ENCODE results near the gene HADH.
"Not testable (repeated sequence)": the region's sequence is repeated elsewhere in the genome, so short reads cannot be mapped to it uniquely, and the experiment has no call there.

Gene HADH

DNA sequence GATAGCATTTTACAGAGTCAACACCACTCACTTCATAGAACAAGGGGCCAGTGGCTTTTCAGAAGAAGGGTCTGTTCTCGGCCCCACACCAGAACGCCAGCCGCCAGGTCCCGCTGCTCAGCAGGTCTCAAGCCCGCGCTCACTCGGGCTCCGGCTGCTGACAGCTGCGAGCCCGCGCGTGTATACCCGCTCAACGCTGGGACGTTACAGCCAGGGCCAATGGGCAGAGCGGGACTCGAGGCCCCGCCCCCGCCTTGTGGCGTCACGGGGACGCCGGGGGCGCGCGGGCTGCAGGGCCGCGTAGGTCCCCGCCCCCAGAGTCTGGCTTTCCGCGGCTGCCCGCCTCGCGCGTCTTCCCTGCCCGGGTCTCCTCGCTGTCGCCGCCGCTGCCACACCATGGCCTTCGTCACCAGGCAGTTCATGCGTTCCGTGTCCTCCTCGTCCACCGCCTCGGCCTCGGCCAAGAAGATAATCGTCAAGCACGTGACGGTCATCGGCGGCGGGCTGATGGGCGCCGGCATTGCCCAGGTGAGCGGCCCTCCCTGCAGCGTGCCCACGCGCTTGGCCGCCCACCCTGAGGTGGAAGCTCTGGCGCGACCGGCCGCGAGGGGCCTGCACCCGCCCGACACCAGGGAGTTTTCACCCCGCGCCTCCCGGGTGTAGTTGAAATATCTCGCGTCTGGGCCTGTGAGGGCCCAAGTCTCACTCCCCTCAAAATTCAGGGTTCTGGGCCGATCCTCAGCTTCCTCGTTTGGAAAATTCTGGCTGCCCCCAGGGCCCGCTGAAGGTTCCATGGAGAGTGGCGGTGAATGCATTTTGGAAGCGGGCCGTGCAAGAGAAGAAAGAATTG, at the start of gene HADH:
Gene HADH (plus strand): TSS at position 353 of the 850 bp plus-strand sequence. CDS start 44 bp downstream, at position 397.
- peak; percentile 95 for DNase-seq

DNA sequence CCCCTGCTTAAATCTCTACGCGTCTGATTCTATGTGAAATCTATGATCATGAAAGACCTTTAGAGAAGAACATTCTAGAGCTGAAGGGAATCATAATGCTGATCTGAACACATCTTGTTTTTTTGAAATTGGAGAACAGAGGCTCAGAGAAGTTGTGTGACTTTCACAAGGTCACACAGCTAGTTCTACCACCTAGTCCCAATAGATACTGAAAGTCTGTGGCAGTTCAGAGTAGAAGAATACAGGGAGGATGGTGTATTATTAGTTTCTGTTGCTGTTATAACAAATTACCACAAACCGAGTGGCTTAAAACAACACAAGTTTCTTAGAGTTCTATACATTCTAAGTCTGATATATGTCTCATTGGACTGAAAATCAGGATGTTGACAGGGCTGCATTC, 43.9 kb upstream of the HADH start:
- no peak for DNase-seq

DNA sequence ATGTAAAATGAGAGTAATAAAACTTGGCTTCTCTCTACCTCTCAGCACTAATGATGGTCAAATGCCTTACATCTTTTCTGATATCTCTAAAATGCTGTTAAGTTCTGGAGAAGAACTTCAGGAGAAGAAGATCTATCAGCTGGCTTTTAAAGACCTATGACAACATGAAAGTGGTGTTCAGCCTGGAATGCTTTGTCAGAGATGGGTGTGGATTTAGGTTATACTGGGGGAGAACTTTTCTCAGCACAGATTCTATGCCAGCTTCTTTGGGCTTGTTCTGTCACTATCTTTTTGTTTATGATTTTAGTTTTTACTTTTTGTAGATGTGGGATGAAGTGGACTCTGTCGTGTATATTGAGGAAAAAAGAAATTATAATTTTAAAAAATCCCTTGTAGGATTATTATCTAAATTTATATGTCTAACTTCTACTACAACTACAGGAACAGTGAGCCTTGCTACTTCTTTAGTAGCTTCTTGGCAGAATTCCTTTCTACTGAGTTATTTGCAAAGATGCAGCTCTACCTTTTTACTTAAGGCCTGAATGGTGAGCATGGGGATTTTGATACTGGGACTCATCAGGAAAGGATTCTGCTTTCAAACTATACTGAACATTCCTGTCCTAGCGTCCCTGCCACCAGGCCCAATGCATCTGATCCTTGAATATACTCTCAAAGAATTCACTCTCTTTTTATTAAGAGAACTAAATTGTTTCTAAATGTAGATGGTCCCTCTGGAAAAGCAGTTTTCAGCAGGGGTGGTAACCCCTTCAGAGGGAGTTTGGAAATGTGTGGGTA, 38.7 kb upstream of the HADH start:
- DNase-seq, result no peak

DNA sequence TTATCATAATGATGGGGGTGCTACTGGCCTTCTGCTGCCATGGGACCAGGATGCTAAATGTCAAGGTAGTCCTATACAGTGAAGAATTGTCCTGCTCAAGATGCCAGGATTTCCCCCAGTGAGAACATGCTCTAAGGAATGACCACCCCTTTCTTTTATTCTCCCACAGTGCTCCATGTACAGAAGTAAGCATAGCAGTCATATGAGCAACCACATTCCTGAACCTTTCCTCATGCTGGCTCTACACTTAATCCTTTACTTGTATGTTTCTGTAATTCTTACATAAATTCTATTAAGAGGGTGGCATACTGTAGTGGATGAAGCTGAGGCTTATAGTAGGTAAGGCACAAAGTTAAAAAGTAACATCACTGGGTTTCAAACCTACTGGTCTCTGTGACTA, 38.1 kb upstream of the HADH start:
- DNase-seq, result no peak

DNA sequence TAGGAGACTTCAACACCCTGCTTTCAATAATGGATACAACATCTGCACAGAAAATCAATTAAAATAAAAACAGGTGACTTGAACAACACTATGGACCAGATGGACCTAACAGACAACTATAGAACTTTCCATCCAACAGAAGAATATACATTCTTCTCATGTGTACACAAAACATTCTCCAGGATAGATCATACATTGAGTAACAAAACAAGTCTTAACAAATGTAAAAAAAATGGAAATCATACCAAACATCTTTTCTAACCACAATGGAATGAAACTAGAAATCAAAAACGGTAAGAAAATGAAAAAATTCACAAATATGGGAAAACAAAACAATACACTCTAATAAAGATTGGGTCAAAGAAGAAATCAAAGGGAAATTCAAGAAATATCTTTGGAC, 33.7 kb upstream of the HADH start:
- DNase-seq, result no peak

DNA sequence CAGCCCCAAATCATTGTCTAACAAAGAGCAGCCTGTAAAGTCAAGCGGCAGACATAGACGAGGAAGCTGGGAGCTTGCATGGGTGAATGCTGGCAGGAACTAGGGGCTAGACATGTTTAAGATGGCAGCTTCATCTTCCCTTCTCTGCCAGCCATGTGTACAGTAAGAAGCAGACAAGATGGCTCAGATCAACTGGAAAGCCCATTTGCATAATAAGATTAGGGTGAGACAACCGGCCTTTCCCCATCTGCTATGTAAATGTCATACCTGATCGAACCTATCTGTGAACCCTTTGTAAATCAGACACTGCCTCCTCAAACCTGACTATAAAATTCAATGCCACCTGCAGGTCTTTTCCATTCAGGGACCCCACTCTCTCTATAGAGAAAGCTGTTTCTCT, 22.8 kb upstream of the HADH start:
- no peak for DNase-seq

DNA sequence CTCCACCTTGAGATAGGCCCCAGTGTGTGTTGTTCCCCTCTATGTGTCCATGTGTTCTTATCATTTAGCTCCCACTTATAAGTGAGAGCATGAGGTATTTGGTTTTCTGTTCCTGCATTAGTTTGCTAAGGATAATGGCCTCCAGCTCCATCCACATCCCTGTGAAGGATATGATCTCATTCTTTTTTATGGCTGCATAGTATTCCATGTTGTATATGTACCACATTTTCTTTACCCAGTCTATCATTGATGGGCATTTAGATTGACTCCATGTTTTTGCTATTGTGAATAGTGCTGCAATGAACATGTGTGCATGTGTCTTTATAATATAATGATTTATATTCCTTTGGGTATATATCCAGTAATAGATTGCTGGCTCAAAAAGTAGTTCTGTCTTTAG, 22.2 kb upstream of the HADH start:
- not testable (repeated sequence) for DNase-seq

DNA sequence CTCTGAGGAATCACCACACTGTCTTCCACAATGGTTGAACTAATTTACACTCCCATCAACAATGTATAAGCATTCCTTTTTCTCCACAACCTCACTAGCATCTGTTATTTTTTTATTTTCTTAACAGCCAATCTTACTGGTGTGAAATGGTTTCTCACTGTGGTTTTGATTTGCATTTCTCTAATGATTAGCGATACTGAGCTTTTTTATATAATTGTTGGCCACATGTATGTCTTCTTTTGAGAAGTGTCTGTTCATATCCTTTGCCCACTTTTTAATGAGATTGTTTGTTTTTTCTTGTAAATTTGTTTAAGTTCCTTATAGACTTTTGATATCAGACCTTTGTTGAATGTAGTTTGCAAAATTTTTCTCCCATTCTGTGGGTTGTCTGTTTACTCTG, 21.8 kb upstream of the HADH start:
- not testable (repeated sequence) for DNase-seq

DNA sequence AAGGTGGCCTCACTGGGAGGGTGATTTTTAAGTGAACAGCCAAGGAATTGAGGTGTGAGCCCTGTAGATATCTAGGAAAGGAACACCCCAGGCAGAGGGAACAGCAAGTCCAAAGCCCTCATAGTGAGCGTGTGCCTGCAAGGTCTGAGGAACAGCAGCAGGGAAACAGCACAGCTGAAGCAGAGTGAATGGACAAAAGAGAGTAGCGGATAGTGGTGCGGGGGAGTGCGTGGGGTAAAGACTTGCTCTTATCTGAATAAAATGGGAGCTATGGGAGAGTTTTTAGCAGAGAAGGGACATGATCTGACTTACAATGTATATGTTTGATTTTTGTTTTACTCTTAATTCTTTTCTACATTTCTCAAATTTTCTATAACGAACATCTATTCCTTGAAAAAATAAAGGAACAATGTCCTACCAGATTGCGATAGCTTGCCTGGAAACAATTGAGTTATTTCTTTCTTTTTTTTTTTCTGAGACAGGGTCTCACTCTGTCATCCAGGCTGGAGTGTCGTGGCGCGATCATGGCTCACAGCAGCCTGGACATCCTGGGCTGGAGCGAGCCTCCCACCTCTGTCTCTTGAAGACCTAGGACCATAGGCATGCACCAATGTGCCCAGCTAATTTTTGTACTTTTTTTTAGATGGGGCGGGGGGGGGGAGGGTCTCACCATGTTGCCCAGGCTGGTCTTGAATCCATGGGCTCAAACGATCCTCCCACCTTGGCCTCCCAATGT, 19.5 kb upstream of the HADH start:
- no peak for DNase-seq

DNA sequence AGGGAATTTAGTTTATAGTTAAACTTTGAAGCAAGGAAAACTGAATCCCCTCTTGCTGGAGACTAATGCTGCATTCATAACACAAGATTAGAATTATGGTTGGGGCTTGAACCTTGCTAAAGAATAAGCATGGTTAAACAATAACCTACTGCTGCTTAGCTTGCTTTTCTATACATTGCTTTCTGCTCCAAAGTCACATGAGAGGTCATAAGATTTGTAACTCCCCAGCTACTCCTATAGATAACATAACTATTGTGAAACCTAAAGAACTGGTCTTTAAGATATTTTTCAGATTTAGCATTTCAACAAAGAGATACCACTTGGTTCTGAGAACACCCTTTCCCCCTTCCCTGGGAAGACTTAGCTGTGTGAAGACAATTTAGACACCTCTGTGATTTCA, 17.1 kb upstream of the HADH start:
- DNase-seq, result no peak

DNA sequence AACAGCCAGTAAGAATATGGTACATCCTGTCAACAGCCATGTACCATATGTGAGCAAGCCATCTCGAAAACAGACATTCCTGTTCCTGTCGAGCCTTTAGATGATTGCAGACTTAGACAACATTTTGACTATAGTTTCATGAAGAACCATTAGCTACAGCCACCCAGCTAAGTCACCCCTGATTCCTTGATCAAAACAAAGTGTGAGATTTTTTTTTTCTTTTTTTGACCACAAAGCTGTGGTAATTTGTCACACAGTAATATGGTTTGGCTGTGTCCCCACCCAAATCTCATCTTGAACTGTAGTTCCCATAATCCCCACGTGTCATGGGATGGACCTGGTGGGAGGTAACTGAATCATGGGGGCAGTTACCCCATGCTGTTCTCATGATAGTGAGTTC, 15.2 kb upstream of the HADH start:
- no peak for DNase-seq

DNA sequence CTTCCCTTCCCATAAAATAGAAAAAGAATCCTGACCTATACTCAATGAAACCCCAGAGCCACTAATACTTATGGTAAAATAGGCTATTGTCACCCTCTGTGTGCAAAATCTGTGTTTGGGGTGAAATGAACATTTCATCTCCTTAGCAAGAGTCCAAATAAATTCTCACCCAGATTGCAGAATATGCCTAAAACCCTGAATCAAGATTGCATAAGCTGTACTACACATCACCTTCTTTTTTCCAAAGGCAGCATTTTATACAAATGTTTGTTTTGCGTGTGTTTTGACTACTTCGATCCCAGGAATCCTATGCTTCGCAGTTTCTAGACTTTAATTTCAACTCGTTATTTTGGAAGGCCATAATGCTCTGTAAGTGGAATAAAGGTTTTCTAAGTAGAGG, 12.2 kb upstream of the HADH start:
- no peak for DNase-seq

DNA sequence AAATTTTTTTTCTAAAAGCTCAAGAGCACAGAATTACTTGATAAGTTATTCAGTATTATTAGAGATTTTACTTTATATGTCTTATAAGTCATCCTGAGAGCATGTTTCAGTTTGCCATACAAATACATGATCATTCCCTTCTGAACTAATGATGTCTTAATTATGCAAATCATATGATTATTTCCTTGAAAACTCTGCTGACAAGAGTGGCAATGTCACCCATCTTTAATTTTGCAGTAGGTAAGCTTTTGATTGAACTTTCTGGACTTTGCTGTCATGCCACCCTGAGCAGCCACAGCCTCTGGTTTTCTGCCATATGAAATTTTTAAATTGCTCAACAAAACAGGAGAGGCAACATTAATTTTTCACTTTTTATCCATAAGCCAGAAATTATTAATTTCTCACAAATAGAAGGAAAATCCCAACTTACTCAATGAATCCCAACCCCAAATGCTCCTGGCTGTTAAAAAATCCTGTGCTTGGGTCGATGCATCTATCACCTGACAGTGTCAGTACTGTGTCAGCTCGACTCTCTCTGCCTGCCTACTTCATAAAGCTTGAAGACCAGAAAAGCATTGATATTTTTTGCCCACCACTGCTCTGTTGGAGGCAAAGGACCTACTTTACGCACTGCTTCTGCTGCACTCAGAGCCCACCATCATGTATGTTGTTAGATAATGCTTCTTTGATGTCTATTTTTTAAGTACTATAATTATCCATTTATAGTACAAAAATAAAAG, 11.6 kb upstream of the HADH start:
- no peak for DNase-seq

DNA sequence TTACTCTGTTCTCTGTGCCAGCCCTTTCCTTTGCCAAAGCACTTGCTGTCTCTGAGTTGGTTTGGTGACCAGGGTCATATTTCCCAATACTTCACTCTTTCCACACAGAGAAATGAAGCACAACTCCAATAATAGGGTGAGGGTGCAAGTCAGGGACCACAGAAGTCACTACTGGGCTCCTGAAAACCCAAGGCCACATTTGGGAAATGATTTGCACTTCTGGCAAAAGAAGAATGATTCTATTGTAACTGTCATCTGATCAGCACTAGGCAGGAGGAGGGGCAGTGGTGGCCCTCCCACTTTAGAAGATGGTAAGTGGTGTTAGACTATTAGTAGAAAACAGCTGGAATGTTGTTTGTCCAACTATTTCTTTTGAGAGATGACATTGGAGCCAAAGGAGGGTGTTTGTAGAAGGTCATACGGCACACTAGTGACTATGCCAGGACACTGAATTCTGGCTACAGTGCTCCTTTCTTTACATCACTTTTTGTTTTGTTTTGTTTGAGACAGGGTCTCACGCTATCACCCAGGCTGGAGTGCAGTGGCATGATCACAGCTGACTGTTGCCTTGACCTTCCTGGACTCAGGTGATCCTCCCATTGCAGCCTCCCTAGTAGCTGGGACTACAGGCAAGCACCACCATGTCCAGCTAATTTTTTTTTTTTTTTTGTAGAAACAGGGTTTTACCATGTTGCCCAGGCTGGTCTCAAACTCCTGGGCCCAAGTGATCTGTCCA, 10.8 kb upstream of the HADH start:
- DNase-seq, result no peak

DNA sequence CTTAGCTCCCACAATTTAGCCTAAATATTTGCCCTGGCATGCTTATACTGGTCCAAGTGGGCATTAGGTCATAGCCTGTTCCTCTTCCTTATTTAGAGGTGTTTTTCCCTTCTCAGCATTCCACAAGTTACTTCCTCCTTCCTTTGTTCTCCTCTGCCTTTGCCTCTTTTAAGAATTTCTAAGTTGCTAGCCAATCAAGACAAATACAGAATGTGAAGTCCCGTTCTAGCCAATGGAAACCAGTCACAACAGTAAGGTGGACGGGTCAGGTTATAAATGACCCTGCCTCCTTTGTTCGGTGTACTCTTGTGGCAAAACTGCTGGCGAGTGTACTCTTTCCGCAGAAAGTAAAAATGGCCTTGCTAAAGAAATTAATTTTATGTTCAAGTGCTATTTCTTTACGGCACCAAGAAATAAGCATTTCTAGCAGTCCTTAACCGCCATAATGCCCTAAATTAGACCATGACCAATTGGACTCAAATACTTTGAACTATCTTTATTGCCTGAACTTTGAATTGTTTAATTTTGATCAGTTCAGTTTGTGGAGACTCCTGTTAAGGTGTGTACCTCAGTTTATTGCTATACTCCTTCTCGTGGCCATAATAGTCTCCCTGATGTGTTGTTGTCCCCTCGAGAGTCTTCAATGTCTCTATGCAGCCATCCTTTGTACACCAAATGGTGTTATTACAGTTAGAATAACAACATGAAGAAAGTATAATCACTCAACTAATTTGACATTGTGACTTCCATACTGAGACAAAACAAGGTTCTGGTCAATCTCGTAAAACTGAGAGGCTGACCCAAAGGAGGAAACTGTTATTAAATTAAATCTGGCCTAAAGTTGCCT, 1.6 kb upstream of the HADH start:
- no peak for DNase-seq

DNA sequence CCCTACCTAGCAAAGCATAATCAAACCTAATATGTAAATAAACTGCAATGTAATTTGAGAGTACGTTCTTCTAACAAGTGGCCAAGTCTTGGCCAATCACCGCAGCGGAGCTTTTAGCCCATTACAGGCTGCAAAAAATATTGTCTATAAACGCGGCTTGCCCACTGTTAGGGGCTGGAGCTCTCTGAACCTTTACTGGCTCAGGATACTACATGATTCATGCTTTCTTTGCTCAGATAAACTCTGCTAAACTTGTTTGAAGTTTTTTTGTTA, 990 bp upstream of the HADH start:
- no peak for DNase-seq

DNA sequence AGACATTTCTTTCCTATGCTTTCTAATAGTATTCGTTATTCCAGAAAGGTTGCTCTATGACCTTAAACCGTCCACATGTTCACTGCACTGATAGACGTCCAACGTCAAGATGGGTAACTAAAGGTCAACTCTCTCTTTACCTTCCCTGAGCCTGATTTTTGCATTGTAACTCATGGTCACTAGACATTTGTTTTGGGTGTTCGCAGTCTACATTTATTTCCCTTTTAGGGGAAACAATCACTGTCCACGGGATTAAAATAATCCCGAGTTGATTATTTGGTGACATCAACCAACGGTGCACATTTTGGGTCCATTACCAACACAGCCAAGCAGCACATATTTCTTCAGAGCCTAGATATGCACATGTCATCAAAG, 540 bp upstream of the HADH start:
- no peak for DNase-seq

DNA sequence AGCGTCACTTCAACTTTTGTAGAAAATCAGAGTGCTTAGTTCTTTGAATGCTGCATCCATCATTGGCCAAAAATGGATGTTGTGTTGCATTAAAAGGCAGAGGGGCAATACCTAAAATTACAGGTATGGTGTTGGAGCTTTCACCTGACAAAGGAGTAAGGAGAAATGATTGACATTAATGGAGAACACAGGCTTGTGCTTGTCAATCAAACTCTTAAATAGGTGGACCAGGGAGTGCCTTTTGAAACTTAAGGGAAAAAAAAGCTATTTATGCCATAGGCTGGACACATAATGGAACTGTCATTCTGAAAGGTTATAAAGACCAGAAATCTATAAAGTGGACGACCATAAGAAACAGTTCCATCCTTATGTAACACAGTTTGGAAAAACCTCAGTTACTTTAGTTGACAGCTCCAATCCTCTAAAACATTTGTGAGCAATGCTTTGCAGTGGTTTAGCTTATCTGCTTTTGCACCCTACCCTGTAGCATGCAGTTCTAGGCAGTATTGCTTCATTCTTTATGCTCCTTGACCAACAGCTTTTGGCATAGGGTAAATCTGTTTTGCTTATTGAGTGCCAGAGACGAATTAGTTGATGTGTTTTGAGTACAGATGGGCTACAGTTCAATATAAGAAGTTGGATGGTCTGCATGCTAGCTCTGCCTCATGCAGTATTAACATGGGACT, 2.4 kb downstream of the HADH start:
- DNase-seq, result no peak

DNA sequence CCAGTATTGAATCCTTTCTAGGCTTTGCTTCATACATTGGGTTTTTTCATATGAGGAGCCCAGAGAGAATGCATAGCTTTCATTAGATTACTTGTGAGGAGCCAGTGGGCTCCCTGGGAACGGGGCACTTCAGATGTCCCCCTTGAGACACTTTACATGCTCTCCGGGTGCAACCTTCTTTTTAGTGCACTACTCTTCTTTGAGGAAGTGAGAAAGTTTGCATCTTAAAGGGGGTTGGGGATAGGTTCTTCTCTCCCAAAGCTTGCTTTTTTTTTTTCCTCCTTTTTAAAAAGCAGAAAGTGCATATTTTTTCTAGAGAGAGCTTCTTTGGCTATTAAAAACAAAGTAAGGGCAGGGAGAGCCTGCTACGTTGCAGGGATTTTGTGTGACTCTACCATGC, 4.3 kb downstream of the HADH start:
- no peak for DNase-seq

DNA sequence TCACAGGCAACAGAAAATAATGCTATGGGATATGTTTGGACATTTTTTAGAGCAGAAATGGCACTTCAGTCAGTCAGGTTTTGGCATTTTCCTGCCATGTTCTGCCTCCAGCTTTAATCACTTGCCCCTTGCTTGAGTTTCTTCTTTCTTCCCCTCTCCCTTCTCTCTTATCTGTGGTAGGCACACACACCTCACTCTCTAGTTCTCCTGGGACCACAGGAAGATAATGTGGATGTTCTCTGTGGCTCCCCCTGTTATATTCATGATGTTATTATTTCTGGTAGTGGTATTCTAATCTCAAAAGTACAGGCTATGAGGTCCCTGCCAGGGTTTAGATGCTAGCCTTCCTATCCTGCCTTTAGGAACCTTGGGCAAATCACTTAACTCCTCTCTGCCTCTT, 5.2 kb downstream of the HADH start:
- no peak for DNase-seq
